Pulmonary artery endothelial cell (primary cell): ENCODE results near the gene PEPD. TPM values are rescaled to one million over a fixed set of nuclear protein-coding genes. Genes with fewer than 3 reads are reported as not detected.
"Not testable (repeated sequence)": the region's sequence is repeated elsewhere in the genome, so short reads cannot be mapped to it uniquely, and the experiment has no call there.

Experiments used
- DNase-seq: peaks from one replicate; pipeline ENCODE4 v3.0.0-alpha.2; 2011; ENCODE audit warnings: low read depth, low spot score
- total RNA-seq: library from RNA; depleted of rRNA; stranded (reverse); fragments of >200 nt; gene quantifications from 2 replicates; pipeline ENCODE4 v1.2.3, GENCODE V29; 2014

PEPD gene
- total RNA-seq, 1 donor from 2014 or later: 56.1 TPM

DNA sequence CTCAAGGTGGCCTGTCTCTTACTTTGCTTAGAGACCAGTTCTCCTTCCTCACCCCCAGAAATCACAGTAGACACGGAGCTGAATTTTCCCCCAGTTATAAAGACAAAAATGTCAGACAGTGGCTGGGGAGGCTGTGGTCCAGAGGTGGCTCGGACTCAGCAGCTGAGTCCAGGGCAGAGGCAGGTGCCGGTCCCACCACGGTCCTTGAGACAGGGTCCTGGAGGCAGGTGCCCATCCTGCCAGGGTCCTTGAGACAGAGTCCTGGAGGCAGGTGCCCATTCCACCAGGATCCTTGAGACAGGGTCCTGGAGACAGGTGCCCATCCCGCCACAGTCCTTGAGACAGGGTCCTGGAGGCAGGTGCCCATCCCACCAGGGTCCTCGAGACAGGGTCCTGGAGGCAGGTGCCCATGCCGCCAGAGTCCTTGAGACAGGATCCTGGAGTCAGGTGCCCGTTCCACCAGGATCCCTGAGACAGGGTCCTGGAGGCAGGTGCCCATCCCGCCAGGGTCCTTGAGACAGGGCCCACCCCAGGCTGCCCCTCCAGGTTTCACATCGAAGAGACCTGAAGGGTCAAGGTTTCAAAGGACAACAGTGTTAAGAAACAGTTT is 23.1 kb downstream of the PEPD start:
- DNase-seq: no peak

DNA sequence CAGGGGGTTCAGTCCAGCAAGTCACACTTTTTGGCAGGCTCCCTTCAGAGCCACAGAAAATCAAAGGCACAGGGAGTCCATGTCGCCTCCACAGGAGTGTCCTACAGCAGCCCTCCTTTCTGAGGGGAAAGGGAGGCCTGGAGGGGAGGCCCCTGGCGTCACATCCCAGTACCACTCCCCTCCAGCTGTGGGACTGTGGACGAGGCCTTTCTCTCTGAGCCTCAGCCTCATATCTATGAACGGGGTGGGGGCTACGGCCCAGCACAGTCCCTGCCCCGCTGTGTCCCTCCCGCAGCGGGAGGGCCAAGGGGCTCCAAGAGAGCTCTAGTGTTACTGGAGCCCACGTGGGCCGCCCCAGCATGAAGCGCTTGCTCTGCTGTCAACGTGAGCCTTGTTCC is 23.8 kb downstream of the PEPD start:
- DNase-seq: no peak

DNA sequence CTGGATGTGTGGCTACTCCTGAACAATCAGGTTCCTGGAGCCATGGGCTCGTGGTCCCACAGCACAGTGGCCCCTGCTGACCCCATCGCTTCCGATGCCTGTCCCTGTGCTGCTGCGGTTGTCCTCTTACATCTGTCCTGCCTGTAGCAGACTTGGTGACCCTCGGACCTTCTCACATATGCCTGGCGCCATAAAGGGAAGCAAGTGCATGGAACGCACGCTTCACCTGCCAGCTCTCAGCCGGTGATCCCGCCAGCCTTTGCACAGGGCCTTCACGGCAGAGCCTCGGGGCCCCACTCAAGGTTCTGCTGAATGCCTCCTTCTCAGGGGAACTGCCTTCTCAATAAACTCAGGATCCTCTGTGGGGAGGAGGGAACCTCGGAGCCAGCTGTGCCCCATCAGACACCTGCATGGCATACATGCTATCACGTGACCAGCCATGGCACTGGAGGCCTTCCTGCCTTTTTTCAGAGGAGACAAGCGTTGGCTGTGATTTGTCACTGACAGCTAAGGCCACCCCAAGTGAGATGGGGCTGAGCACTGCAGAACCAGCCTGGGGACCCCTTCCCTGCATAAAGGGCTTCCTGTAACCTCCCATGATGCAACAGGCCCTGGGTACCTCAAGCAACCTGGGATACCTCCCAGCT is 24.3 kb downstream of the PEPD start:
- no peak for DNase-seq

DNA sequence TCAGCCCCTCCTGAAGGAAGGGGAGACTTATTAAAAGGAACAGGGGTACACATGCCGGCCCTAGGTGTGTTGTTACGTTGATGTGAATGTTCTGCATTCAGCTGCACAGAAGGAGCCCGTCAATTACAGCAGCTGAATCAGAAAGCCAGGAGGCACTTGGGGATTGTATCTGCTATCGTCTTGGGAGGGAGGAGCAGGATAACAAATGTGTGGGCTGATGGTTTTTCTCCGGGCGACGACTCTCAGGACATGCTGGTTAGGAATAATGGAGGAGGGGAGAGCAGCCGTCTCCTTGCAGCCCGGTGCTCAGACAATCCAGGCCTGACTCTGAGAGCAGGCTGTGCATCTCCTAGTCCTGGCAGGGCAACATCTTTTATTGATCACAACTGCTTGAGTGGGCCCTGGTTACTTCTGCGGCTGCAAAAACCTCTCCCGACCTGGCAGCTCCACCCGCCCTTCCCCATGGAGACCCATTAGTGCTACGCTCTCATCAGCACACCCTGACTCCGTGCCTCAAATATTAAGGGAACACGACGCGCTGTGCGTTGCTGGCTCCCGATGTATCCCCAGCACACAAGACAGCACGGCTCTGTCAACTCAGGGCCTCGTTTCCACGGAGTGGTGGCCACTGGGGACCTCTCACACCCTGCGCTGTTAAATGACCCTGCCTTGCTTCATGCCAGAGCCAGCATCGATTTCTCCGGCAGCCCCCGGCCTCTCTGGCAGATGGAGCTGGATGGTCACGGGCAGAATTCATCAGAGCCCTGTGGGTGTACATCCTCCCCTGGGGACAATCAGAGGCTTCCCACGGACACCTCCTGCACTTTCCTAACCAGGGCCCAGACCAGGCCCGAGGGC is 25.3 kb downstream of the PEPD start:
- DNase-seq: no peak

DNA sequence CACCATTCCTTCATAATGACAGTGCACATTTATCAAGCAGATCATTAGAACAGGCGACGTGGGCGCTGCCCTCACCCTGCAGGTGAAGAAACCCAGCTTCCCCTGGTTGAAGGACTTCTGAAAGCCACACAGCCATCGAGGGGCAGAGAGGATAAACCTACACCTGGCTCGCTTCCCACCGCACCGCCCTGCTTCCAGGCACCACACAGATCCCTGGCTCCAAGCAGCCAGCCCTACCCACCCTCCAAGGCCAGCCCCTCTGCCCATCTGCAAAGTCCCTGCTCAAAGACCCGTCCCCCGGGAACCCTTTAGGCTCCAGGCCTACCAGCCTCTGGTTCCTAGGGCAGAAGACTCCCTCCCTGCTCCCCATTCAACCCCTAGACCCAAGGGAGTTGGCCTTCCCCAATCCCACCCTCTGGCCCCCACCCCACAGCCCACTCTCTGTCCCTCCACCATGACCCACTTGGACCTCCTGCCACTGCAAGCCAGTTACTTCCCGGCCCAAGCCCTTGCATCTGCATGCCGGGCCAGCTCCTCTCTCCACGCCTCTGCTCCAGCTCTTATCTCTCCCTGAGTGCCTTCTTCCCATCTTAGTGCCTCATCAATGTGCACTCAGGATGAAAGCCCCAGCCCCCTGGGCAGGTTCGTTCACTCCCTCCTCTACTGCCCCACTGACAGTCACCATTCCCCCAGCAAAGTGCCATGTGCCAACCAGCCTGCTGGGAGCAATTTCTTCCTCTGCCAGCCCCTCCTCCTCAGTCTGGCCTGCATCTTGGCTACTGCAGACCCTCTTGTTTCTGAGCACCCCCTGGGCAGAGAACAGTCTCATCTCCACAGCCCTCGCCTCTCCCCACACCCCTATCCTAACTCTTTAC is 28.0 kb downstream of the PEPD start:
- no peak for DNase-seq

DNA sequence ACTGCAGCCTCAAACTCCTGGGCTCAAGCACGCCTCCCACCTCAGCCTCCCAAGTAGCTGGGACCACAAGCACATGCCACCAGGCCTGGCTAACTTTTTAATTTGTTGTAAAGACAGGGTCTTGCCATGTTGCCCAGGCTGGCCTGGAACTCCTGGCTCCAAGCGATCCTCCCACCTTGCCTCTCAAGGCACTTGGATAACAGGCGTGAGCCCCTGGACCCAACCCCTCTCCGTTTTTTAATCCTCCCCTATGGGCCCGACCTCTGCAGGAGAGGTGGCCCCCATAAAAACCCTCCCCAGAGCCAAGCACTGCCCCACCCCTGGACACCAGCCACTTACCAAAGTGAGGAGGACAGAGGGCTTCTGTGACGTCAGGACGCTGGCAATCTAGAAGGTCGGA is 28.6 kb downstream of the PEPD start:
- DNase-seq: no peak

DNA sequence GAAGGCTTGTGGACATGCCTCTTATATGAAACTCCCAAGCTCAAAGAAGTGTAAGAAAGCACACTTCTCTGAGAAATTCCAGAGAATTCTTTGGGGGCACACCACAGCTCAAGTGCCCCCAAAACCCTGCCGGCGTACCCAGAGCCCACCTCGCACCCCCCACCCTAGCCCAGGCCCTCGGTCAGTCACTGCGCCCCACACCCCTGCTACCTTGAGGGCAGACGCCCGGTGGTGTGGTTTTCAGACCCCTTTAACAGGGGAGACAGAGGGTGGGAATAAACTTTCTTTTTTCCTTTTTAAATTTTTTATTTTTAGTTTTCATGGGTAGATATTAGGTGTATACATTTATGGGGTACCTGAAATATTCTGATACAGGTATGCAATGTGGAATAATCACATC is 29.5 kb downstream of the PEPD start:
- no peak for DNase-seq

DNA sequence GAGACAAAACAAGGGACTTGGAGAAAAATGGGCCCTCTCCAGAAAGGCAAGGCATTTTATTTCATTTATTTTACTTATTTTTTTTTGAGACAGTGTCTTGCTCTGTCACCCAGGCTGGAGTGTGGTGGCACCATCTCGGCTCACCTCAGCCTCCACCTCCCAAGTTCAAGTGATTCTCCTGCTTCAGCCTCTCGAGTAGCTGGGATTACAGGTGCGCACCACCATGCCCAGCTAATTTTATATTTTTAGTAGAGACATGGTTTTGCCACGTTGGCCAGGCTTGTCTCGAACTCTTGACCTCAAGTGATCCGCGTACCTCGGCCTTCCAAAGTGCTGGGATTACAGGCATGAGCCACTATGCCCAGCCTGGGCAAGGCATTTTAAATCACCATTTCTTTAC is 31.0 kb downstream of the PEPD start:
- not testable (repeated sequence) for DNase-seq

DNA sequence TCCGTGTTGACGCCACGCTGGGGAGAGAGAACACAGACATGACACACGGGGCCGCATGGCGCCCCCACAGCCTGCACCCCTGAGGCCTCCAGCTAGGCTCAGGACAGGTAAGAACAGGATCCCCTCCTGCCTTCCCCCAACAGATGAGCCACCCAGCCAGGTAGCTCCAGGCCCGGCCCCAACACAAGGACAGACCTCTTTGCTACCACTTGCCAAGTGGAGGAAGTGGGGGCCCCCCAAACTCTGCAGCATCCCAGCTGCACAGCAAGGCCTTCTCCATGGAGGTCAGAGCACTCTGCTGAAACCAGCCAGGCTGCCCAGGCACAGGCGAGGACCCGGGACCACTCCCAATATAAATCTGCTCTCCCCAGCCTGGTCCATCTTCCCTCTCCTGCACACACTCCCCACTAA is 31.5 kb downstream of the PEPD start:
- no peak for DNase-seq

DNA sequence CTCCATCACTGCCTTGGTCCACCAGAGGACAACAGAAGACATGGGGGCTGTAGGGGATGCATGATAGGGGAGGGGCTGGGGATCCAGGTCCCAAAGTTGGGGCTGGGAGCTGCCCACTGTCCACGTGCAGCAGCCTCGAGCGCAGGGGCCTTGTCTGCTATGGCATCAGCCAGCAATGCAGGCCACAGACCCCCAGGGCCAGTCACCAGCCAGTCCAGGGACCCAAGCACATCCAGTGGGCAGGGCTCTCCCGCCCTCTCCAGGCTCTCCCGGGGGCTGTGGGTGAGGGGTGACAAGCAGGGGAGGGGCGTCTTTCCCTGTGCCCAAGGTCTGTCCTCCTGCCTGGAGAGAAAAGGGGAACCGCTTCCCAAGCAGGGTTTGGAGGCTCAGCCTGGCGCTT is 32.8 kb downstream of the PEPD start:
- no peak for DNase-seq

DNA sequence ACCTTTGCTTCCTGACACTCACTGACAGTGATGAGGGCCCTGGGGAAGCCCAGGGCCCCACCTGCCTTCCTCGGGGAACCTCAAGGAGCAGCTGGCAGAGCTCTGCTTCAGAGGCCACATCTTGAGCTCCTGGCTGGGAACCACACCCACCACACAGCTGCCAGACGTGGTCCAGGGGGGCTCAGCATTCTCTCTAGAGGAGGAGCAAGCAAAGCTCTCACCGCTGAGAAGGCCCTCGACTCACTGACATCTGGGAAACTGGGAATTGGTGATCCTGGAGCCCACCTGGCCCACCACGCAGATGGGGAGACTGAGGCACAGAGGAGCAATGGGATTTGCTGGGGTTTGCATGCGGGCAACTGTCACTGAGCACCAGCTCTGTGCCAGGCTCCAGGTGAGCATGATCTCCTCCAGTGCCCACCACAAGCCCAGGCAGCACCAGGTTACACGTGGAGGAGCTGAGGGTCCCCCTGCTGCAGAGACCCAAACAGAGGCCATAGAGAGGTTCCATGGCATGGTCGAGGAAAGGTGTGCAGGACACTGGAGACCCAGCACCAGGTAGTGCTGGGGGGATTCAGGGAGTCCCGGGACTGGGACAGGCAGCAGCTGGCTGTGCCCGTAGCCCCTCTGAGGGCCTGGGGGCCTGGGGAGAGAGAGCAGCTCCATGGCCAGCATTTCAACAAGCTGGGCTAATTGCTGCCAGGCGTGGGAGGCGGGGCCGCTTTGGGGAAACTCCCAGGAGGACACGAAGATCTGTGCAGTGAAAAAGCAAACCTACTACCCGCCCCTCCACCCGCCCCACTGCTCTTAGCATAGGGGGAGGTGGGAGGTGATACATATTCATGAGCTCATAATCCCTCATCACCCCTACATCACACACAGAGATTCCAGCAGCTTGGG is 33.4 kb downstream of the PEPD start:
- no peak for DNase-seq

DNA sequence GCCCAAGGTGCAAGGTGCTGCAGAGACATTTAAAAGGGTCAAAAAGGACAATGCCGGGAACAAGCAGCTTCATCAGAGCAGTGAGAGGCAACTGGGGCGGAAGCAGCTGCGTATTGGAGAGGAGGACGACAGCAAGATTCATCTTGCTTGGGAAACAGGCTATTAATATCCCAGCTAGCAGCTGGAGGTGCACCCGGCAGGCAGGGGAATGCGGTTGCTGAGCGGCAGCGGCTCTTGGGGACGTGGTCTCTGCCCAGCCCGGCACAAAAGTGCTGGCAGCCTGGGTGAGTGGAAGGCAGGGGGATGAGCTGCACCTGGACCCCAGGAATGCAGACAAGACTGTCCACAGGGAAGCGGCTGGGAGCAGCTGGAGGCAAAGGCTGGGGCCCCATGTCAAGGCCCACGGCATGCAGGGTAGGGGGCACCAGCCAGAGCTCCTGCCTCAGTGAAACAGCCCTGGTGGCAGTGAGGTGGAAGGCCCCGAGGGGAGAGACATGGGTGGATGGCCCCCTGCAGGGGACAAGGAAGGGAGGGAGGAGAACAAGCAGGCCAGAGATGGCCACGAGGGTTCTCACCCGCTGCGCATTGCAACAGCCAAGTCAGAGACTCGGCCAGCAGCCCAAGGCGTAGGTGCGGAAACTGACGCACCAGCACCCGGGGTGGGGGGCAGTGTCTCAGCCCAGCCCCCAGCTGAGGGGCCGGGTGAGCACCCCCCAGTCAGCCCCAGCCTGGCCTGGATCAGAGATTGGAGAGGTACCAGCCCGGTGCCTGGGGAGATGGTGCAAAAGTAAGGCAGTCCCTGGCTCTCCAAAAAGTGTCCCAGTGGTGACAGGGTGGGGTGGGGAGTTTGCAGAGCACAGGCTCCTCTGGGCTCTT is 34.4 kb downstream of the PEPD start:
- DNase-seq: no peak

DNA sequence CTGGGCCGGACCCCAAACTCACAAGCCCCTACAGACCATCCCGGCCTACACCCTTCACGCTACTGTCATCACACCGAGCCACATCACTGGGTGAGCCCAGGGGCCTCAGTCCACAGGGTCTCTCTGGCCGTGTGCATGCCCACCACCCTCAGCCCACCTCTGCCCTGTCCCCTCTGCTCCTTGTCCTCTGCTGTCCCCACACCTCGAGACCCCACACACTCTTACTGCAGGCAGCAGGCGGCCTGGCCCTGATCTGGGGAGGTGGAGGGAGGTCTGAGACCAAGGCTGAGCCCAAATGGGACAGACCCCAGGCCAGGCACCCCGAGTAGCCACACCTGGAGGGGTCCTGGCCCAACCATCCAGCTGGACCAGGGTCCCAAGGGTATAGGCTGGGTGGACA is 35.2 kb downstream of the PEPD start:
- no peak for DNase-seq

DNA sequence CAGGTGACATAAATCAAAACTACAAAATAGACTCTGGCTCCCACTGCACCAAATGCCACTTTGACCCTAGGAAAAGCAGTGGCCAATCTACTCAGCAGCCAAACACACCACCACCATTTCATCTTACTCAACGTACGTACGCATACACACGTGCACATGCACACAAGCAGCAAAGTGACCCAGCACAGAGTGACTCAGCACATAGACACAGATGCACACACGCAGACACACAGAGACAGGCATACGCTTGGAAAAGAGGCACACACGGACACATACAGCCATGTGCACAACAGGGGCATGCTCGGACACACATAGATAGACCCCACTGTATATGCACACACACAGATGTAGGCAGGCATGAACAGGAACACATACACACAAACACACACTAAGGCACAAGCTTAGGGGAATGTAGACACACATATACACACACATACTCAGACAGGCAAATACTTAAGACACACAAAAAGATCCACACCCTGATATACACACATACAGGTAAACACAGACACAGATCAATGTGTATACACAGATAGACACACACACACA is 37.3 kb downstream of the PEPD start:
- DNase-seq: no peak

DNA sequence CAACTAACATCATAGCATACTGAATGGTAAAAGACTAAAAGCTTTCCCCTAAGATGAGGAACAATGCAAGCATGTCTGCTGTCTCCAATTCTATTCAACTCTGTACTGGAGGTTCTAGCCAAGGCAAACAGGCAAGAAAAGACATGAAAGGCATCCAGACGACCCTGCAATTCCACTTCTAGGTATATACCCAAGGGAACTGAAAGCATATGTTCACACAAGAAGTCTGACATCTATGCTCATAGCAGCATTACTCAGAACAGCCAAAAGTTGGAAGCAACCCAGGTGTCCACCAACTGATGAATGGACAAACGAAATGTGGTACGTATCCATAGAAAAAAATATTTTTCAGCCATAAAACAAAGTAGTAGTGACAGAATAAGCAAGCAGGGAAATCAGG is 39.1 kb downstream of the PEPD start:
- DNase-seq: no peak

DNA sequence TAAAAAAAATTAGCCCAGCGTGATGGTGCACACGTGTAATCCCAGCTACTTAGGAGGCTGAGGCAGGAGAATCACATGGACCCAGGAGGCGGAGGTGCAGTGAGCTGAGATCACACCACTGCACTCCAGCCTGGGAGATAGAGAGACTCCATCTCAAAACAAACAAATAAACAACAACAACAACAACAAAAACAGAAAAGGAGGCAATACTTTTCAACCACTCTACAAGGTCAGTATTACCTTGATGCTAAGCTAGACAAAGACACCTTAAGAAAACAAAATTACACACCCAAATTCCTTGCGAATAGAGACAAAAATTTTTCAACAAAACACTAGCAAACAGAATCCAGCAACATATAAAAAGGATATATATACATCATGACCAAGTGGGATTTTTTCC is 39.7 kb downstream of the PEPD start:
- DNase-seq: no peak

DNA sequence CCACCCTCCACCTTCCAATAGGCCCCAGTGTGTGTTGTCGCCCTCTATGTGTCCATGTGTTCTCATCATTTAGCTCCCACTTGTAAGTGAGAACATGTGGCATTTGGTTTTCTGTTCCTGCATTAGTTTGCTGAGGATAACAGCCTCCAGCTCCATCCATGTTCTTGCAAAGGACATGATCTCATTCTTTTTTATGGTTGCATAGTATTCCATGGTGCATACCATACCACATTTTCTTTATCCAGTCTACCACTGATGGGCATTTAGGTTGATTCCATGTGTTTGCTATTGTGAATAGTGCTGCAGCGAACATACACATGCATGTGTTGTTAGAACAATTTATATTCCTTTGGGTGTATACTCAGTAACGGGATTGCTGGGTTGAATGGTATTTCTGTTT is 42.0 kb downstream of the PEPD start:
- DNase-seq: not testable (repeated sequence)

DNA sequence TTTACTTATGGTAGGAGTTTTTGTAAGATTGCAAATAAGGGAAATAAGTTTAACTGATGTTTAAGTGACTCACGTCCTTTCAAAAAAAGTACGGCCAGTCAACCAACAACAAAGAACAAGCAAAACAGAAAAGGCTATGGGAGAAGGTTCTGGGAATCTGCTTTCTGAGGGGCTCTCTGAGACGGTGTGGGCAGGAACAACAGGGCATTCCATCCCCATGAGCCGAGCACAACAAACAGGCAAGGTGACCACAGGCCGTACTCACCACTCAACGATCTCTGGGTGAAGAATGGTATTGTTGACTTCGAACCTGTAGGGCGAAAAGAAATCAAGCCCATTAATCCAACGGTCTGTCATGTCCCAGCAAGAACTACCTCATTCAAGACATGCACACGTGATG is 43.8 kb downstream of the PEPD start:
- DNase-seq: no peak

DNA sequence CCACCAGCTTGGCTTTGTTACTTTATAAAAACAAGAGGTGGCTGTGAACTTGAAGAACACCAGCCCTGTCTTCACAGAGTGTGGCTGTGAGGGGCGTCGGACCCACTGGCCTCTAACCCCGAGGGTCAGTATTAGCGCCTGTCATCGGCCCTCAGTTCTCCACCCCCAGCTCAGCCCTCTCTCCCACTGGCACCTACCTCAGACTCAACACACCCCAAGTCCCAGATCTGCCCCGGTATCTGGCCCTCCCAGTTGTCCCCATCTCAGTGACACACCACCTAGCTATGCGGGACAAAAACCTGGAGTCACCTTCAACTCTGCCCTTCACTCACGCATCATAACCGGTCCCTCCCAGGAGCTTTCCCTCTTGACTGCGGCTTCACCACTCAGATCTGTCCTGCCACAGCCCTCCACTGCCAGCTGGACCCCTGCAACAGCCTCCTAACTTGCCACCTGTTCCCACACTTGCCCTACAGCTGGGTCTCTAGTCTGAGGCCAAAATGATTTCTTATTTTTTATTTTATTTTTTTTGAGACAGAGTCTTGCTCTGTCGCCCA is 45.4 kb downstream of the PEPD start:
- no peak for DNase-seq
